ENCODE results near the gene RAP1GAP2.

- no peak for TF ChIP-seq CTCF (IDR thresholded peaks at IDR 0.05)
- no peak for TF ChIP-seq POLR2A (IDR thresholded peaks at IDR 0.05)
Observed at GRCh38 chr17:2943981-2944380, 147.7 kb downstream of the RAP1GAP2 start.

Measured in uterus (tissue), 2 donors.